Fibroblast of the aortic adventitia (primary cell): ENCODE data around the gene ROR1. TPM values are rescaled to one million over a fixed set of nuclear protein-coding genes. Genes with fewer than 3 reads are reported as not detected.

Source experiments
- DNase-seq: peaks from one replicate; pipeline ENCODE4 v3.0.0-alpha.2; 2010; ENCODE audit warnings: low read depth
- H3K4me3 ChIP-seq: 2 replicates; pipeline ENCODE4 v1.5.1; 2011; ENCODE audit warnings: low read depth, mild to moderate bottlenecking, control low read depth, low read length, moderate library complexity
- small RNA-seq: library from RNA; depleted of rRNA; stranded (forward); fragments of <200 nt; gene quantifications from one replicate; pipeline ENCODE3, GENCODE V24; 2012
- total RNA-seq: library from RNA; depleted of rRNA; stranded (reverse); fragments of >200 nt; gene quantifications from 2 replicates; pipeline ENCODE4 v1.2.3, GENCODE V29; 2012; ENCODE audit warnings: low replicate concordance
- TF ChIP-seq, protein P1 (sequence below): IDR thresholded peaks from 2 replicates; pipeline ENCODE4 v1.5.1; 2011; ENCODE audit warnings: mild to moderate bottlenecking, low read length, control low read depth, inconsistent platforms; ENCODE audit not compliant: insufficient read depth

The ROR1 gene
- total RNA-seq, 1 donor: 18.8 TPM

DNA sequence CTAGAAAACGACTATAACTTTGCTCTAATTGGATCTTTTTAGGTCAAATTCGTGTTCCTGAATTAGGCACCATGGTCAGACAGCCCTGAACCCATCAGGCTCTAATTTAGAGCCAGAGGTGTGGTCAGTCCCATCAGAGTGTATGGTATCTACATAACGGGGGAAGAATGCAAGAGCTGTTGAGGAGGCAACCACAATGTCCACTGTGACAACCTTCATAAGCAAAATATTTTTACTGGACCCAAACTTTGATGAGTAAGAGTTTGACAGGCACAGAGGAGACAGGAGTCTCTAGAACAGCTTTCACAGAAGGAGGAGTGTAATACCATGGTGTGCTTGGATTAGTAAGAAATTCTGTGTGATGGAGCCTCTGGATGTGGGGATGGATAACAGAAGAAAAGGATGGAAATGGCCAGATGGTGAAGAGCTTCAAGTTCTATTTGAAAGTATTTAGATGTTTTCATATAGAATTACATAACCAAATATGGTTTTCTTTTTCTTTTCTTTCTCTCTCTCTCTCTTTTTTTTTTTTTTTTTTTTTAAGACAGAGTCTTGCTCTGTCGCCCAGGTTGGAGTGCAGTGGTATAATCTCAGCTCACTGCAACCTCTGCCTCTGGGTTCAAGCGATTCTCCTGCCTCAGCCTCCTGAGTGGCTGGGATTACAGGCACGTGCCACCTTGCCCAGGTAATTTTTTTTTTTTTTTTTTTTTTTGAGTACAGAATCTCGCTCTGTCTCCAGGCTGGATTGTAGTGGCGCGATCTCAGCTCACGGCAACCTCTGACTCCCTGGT is 454.5 kb downstream of the ROR1 start:
- peak; percentile 52 for DNase-seq
- TF ChIP-seq, protein P1, sequence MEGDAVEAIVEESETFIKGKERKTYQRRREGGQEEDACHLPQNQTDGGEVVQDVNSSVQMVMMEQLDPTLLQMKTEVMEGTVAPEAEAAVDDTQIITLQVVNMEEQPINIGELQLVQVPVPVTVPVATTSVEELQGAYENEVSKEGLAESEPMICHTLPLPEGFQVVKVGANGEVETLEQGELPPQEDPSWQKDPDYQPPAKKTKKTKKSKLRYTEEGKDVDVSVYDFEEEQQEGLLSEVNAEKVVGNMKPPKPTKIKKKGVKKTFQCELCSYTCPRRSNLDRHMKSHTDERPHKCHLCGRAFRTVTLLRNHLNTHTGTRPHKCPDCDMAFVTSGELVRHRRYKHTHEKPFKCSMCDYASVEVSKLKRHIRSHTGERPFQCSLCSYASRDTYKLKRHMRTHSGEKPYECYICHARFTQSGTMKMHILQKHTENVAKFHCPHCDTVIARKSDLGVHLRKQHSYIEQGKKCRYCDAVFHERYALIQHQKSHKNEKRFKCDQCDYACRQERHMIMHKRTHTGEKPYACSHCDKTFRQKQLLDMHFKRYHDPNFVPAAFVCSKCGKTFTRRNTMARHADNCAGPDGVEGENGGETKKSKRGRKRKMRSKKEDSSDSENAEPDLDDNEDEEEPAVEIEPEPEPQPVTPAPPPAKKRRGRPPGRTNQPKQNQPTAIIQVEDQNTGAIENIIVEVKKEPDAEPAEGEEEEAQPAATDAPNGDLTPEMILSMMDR: no peak
- H3K4me3 ChIP-seq: no peak overlapping the region

DNA sequence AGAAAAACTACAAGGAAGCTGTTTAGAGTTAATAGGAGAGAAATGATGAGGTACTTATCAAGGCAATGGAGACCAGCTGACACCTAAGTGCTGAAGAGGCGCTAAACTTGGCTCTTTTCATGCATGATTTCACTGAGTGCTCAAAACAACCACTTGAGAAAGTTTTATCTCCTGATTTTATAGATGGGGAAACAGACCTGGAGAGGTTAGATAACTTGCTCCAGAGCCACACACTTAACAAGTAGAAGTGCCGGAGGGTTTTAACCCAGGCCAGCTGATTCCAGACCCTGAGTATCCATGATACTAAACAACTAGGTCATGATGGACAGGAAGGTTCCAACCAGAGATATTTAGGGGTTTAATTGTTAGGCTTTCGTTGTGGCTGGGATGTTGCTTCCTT is 455.5 kb downstream of the ROR1 start:
- no peak for DNase-seq
- TF ChIP-seq, protein P1: no peak
- no peak overlapping the region for H3K4me3 ChIP-seq

Small RNAs within 50 kb of the gene (small RNA-seq; reads per million reads assigned to genes)
- gene RF00019: not detected
- not detected for gene RNU6-809P

Other genes starting within 250 kb of the ROR1 start
- 52.4 and 83.5 TPM in 2 replicates for gene PGM1, start 180.6 kb upstream of the ROR1 start, total RNA-seq